CD4-positive, alpha-beta memory T cell (primary cell): ENCODE data around the gene ADGRA3. TPM values are rescaled to one million over a fixed set of nuclear protein-coding genes. Genes with fewer than 3 reads are reported as not detected.

ENCODE experiments used
- CTCF ChIA-PET: fragments of 350-600 bp; sonication (Branson Sonifier 250); formaldehyde crosslinking; loops from one replicate; lab custom pipeline; 2021; ENCODE audit warnings: inconsistent platforms; ENCODE audit not compliant: partially characterized antibody; lab: Charles Lee
- POLR2A ChIA-PET: fragments of 350-600 bp; sonication (Branson Sonifier 250); formaldehyde crosslinking; loops from one replicate; lab custom pipeline; 2021; ENCODE audit not compliant: partially characterized antibody; lab: Charles Lee
- DNase-seq, 5 donors: peaks; one replicate each; pipeline versions ENCODE4 v3.0.0 to v3.0.0-alpha.2; 2020 to 2022; ENCODE audit warnings: mixed read lengths in 1 of 5
- H3K27ac ChIP-seq: one replicate; pipeline ENCODE4 v1.7.0; 2013; ENCODE audit warnings: low read depth, low read length
- H3K27me3 ChIP-seq: 2 replicates; pipeline ENCODE4 v1.7.0; 2013; ENCODE audit warnings: mild to moderate bottlenecking, low read length, moderate library complexity; ENCODE audit not compliant: insufficient read depth
- H3K36me3 ChIP-seq: 2 replicates; pipeline ENCODE4 v1.7.0; 2013; ENCODE audit warnings: mild to moderate bottlenecking, low read length, moderate library complexity; ENCODE audit not compliant: insufficient read depth
- H3K4me1 ChIP-seq: 2 replicates; pipeline ENCODE4 v1.7.0; 2013; ENCODE audit warnings: mild to moderate bottlenecking, low read length, moderate library complexity; ENCODE audit not compliant: insufficient read depth
- H3K4me3 ChIP-seq, 2 donors: one replicate each; pipeline ENCODE4 v1.7.0; 2013; ENCODE audit warnings: low read length in 2 of 2, mild to moderate bottlenecking in 1 of 2
- H3K9me3 ChIP-seq, 2 donors: one replicate each; pipeline ENCODE4 v1.7.0; 2013; ENCODE audit warnings: low read length in 2 of 2, control low read depth in 1 of 2; ENCODE audit not compliant: control insufficient read depth in 1 of 2
- H3K27ac Mint-ChIP-seq, 7 donors: one replicate each; pipeline ENCODE4 v1.8.0; 2020 to 2021; ENCODE audit warnings: mixed read lengths in 7 of 7, mild to moderate bottlenecking in 6 of 7, inconsistent platforms in 3 of 7, moderate library complexity in 3 of 7
- H3K27me3 Mint-ChIP-seq, 2 donors: one replicate each; pipeline ENCODE4 v1.8.0; 2020 to 2021; ENCODE audit warnings: mixed read lengths in 2 of 2
- H3K36me3 Mint-ChIP-seq, 2 donors: one replicate each; pipeline ENCODE4 v1.8.0; 2020 to 2021; ENCODE audit warnings: mixed read lengths in 2 of 2, inconsistent platforms in 1 of 2, mild to moderate bottlenecking in 1 of 2
- H3K4me1 Mint-ChIP-seq, 4 donors: one replicate each; pipeline ENCODE4 v1.8.0; 2020 to 2021; ENCODE audit warnings: mixed read lengths in 4 of 4, mild to moderate bottlenecking in 1 of 4
- H3K4me3 Mint-ChIP-seq, 8 donors: one replicate each; pipeline ENCODE4 v1.8.0; 2020 to 2021; ENCODE audit warnings: mixed read lengths in 8 of 8, mild to moderate bottlenecking in 7 of 8, moderate library complexity in 6 of 8, inconsistent platforms in 3 of 8
- H3K9me3 Mint-ChIP-seq, 8 donors: one replicate each; pipeline ENCODE4 v1.8.0; 2020 to 2021; ENCODE audit warnings: mixed read lengths in 8 of 8, mild to moderate bottlenecking in 5 of 8, inconsistent platforms in 3 of 8, moderate library complexity in 1 of 8
- intact Hi-C: fragments of 100-400 bp; cut with micrococcal nuclease; formaldehyde crosslinking; loops from one replicate; pipeline ENCODE4 v1.15.1; 2023
- polyA plus RNA-seq, 2 donors: library from polyadenylated mRNA; unstranded; fragments of 300-500 nt; fragmentation: Illumina TruSeq; gene quantifications; one replicate each; pipeline ENCODE4 v1.2.3, GENCODE V29; 2021
- total RNA-seq, 2 experiments: library from RNA; stranded (reverse); gene quantifications; one replicate each; pipeline ENCODE4 v1.2.3, GENCODE V29; 2021

The ADGRA3 gene
- total and polyA plus RNA-seq, 4 experiments from 2014 or later: 0.09 to 0.30 (median 0.20) TPM; not detected in 1

- H3K27ac ChIP-seq: no peak overlapping the region
- ChIA-PET CTCF (no interaction called here), POLR2A (no interaction called here)
- H3K4me3 Mint-ChIP-seq: no peak overlapping the region
- H3K27me3 Mint-ChIP-seq: no peaks in the 10 kb centered on the region
- no peaks in the 10 kb centered on the region for H3K36me3 Mint-ChIP-seq
- H3K9me3 Mint-ChIP-seq: peaks cover 0 to 2% (median 0%) of the 10 kb centered on the region in 8 donors
- H3K36me3 ChIP-seq: no peaks in the 10 kb centered on the region
- no peaks in the 10 kb centered on the region for H3K9me3 ChIP-seq
- H3K4me1 ChIP-seq: no peaks in the 10 kb centered on the region
- intact Hi-C loops: no loop called here
- peak overlapping the region in 1 of 7 donors; percentile 50 for H3K27ac Mint-ChIP-seq
- no peak for DNase-seq
- no peaks in the 10 kb centered on the region for H3K27me3 ChIP-seq
- H3K4me1 Mint-ChIP-seq: peaks cover 0 to 9% (median 1%) of the 10 kb centered on the region in 4 donors
- no peak overlapping the region for H3K4me3 ChIP-seq
Observed at GRCh38 chr4:22440999-22441398, 74.9 kb downstream of the ADGRA3 start.

- H3K27ac ChIP-seq: no peak overlapping the region
- Mint-ChIP-seq H3K36me3 (no peaks in the 10 kb centered on the region), H3K4me3 (no peak overlapping the region), H3K27ac (no peak overlapping the region), H3K27me3 (no peaks in the 10 kb centered on the region), H3K4me1 (peaks cover 0 to 6% (median 1%) of the 10 kb centered on the region in 4 donors), H3K9me3 (peaks cover 0 to 2% (median 0%) of the 10 kb centered on the region in 8 donors)
- H3K36me3 ChIP-seq: no peaks in the 10 kb centered on the region
- ChIA-PET POLR2A (no interaction called here), CTCF (no interaction called here)
- no peaks in the 10 kb centered on the region for H3K4me1 ChIP-seq
- H3K27me3 ChIP-seq: no peaks in the 10 kb centered on the region
- H3K9me3 ChIP-seq: no peaks in the 10 kb centered on the region
- DNase-seq: no peak
- intact Hi-C loops: no loop called here
- H3K4me3 ChIP-seq: no peak overlapping the region
Observed at GRCh38 chr4:22439947-22440346, 75.9 kb downstream of the ADGRA3 start.

GRCh38 chr4:22435652-22436051 lies 80.2 kb downstream of the ADGRA3 start:
- H3K9me3 Mint-ChIP-seq: peaks cover 0 to 7% (median 0%) of the 10 kb centered on the region in 8 donors
- H3K4me3 Mint-ChIP-seq: no peak overlapping the region
- ChIA-PET CTCF (no interaction called here), POLR2A (no interaction called here)
- no peaks in the 10 kb centered on the region for H3K36me3 Mint-ChIP-seq
- H3K27me3 ChIP-seq: no peaks in the 10 kb centered on the region
- no peak overlapping the region for H3K4me3 ChIP-seq
- H3K4me1 ChIP-seq: no peaks in the 10 kb centered on the region
- H3K27ac ChIP-seq: no peak overlapping the region
- no peak overlapping the region for H3K27ac Mint-ChIP-seq
- no peaks in the 10 kb centered on the region for H3K4me1 Mint-ChIP-seq
- no peaks in the 10 kb centered on the region for H3K27me3 Mint-ChIP-seq
- no peaks in the 10 kb centered on the region for H3K36me3 ChIP-seq
- no peaks in the 10 kb centered on the region for H3K9me3 ChIP-seq
- DNase-seq: no peak
- intact Hi-C loops: no loop called here

GRCh38 chr4:22434895-22435294 lies 81.0 kb downstream of the ADGRA3 start:
- Histone ChIP-seq H3K9me3 (no peaks in the 10 kb centered on the region), H3K36me3 (no peaks in the 10 kb centered on the region), H3K27ac (no peak overlapping the region), H3K4me1 (no peaks in the 10 kb centered on the region), H3K27me3 (no peaks in the 10 kb centered on the region), H3K4me3 (no peak overlapping the region)
- H3K27ac Mint-ChIP-seq: no peak overlapping the region
- no peaks in the 10 kb centered on the region for H3K36me3 Mint-ChIP-seq
- H3K9me3 Mint-ChIP-seq: peaks cover 0 to 8% (median 0%) of the 10 kb centered on the region in 8 donors
- H3K4me1 Mint-ChIP-seq: no peaks in the 10 kb centered on the region
- CTCF ChIA-PET: no interaction called here
- H3K27me3 Mint-ChIP-seq: no peaks in the 10 kb centered on the region
- POLR2A ChIA-PET: no interaction called here
- no peak for DNase-seq
- intact Hi-C loops: no loop called here
- no peak overlapping the region for H3K4me3 Mint-ChIP-seq

- Histone ChIP-seq H3K27me3 (no peaks in the 10 kb centered on the region), H3K4me1 (no peaks in the 10 kb centered on the region), H3K4me3 (no peak overlapping the region), H3K36me3 (no peaks in the 10 kb centered on the region), H3K9me3 (no peaks in the 10 kb centered on the region), H3K27ac (no peak overlapping the region)
- ChIA-PET CTCF (no interaction called here), POLR2A (no interaction called here)
- Mint-ChIP-seq H3K4me1 (no peaks in the 10 kb centered on the region), H3K36me3 (no peaks in the 10 kb centered on the region), H3K9me3 (peaks cover 0 to 19% (median under 1%) of the 10 kb centered on the region in 8 donors), H3K27ac (no peak overlapping the region), H3K4me3 (no peak overlapping the region), H3K27me3 (no peaks in the 10 kb centered on the region)
- no peak for DNase-seq
- intact Hi-C loops: no loop called here
Observed at GRCh38 chr4:22430626-22431025, 85.2 kb downstream of the ADGRA3 start.

- no peak overlapping the region for H3K27ac Mint-ChIP-seq
- no peaks in the 10 kb centered on the region for H3K36me3 Mint-ChIP-seq
- CTCF ChIA-PET: no interaction called here
Observed at GRCh38 chr4:22428441-22428840, 87.4 kb downstream of the ADGRA3 start.

GRCh38 chr4:22427675-22428074 lies 88.2 kb downstream of the ADGRA3 start:
- H3K9me3 ChIP-seq: no peaks in the 10 kb centered on the region
- Mint-ChIP-seq H3K27ac (no peak overlapping the region), H3K4me3 (no peak overlapping the region), H3K9me3 (peaks cover 0 to 11% (median 2%) of the 10 kb centered on the region in 8 donors), H3K4me1 (no peaks in the 10 kb centered on the region), H3K36me3 (no peaks in the 10 kb centered on the region), H3K27me3 (no peaks in the 10 kb centered on the region)
- no peaks in the 10 kb centered on the region for H3K27me3 ChIP-seq
- no peak for DNase-seq
- intact Hi-C loops: no loop called here
- H3K4me3 ChIP-seq: no peak overlapping the region
- POLR2A ChIA-PET: no interaction called here
- H3K27ac ChIP-seq: no peak overlapping the region
- no peaks in the 10 kb centered on the region for H3K4me1 ChIP-seq
- CTCF ChIA-PET: no interaction called here
- H3K36me3 ChIP-seq: no peaks in the 10 kb centered on the region

More at GRCh38 chr4:22428441-22428840, 87.4 kb downstream of the ADGRA3 start:
- Histone ChIP-seq H3K27me3 (no peaks in the 10 kb centered on the region), H3K9me3 (no peaks in the 10 kb centered on the region), H3K27ac (no peak overlapping the region), H3K4me1 (no peaks in the 10 kb centered on the region), H3K4me3 (no peak overlapping the region), H3K36me3 (no peaks in the 10 kb centered on the region)
- POLR2A ChIA-PET: no interaction called here
- no peak overlapping the region for H3K4me3 Mint-ChIP-seq
- H3K27me3 Mint-ChIP-seq: no peaks in the 10 kb centered on the region
- H3K9me3 Mint-ChIP-seq: peaks cover 0 to 13% (median 2%) of the 10 kb centered on the region in 8 donors
- intact Hi-C loops: no loop called here
- DNase-seq: no peak
- no peaks in the 10 kb centered on the region for H3K4me1 Mint-ChIP-seq

GRCh38 chr4:22420291-22420690 lies 95.6 kb downstream of the ADGRA3 start:
- no peaks in the 10 kb centered on the region for H3K27me3 ChIP-seq
- intact Hi-C loops: no loop called here
- DNase-seq: no peak
- H3K4me1 ChIP-seq: no peaks in the 10 kb centered on the region
- H3K27ac ChIP-seq: no peak overlapping the region
- Mint-ChIP-seq H3K9me3 (peaks cover 0 to 6% (median 2%) of the 10 kb centered on the region in 8 donors), H3K4me3 (no peak overlapping the region), H3K27ac (no peak overlapping the region), H3K27me3 (no peaks in the 10 kb centered on the region), H3K4me1 (no peaks in the 10 kb centered on the region), H3K36me3 (no peaks in the 10 kb centered on the region)
- H3K4me3 ChIP-seq: no peak overlapping the region
- POLR2A ChIA-PET: no interaction called here
- CTCF ChIA-PET: interaction anchor here (1.9 kb wide), 1 partner anchor 10 kb away, joined by 6 read pairs; no protein-coding TSS in a partner anchor
- H3K9me3 ChIP-seq: no peaks in the 10 kb centered on the region
- no peaks in the 10 kb centered on the region for H3K36me3 ChIP-seq
